Keratinocyte (primary cell): ENCODE measurements around the gene SZT2. TPM values are rescaled to one million over a fixed set of nuclear protein-coding genes. Genes with fewer than 3 reads are reported as not detected.

ENCODE experiments used
- DNase-seq: peaks from one replicate; pipeline ENCODE4 v3.0.0-alpha.2; 2011; ENCODE audit warnings: low read depth, missing footprints, low spot score
- FAIRE-seq: peaks from 2 replicates; lab custom pipeline; 2011; peaks lifted over from hg19 to GRCh38; lab: Jason Lieb, UNC
- H2AFZ ChIP-seq: 2 replicates; pipeline ENCODE4 v1.6.0; 2012; ENCODE audit warnings: low read length, control low read depth, inconsistent platforms; ENCODE audit not compliant: control insufficient read depth
- H3K27ac ChIP-seq: 2 replicates; pipeline ENCODE4 v1.5.1; 2011; ENCODE audit warnings: low read length; ENCODE audit not compliant: control insufficient read depth, insufficient read depth
- H3K27me3 ChIP-seq: 3 replicates; pipeline ENCODE4 v1.6.0; 2011; ENCODE audit warnings: low read length; ENCODE audit not compliant: control insufficient read depth, insufficient read depth; ENCODE audit errors: extremely low read depth
- H3K36me3 ChIP-seq, 2 experiments: 2 replicates in 1 of 2; 3 replicates in 1 of 2; pipeline ENCODE4 v1.5.1; 2011; ENCODE audit warnings: low read length in 2 of 2, mild to moderate bottlenecking in 1 of 2; ENCODE audit not compliant: control insufficient read depth in 2 of 2, insufficient read depth in 2 of 2; ENCODE audit errors: extremely low read depth in 1 of 2
- H3K4me1 ChIP-seq: 3 replicates; pipeline ENCODE4 v1.5.1; 2011; ENCODE audit warnings: low read length; ENCODE audit not compliant: control insufficient read depth, insufficient read depth; ENCODE audit errors: extremely low read depth
- H3K4me2 ChIP-seq: 3 replicates; pipeline ENCODE4 v1.6.0; 2011; ENCODE audit warnings: low read depth, low read length; ENCODE audit not compliant: control insufficient read depth, insufficient read depth; ENCODE audit errors: extremely low read depth
- H3K4me3 ChIP-seq, 3 experiments: fragments of 200-600 bp in 1 of 3; sonication (generic) in 1 of 3; 2 replicates in 2 of 3; 3 replicates in 1 of 3; pipeline ENCODE4 v1.5.1; 2011 to 2016; ENCODE audit warnings: low read length in 3 of 3, mild to moderate bottlenecking in 3 of 3, control low read depth in 2 of 3, inconsistent platforms in 1 of 3, low read depth in 1 of 3, mixed read lengths in 1 of 3, mixed run types in 1 of 3, moderate library complexity in 1 of 3; ENCODE audit not compliant: control insufficient read depth in 2 of 3, insufficient read depth in 2 of 3; ENCODE audit errors: extremely low read depth in 1 of 3
- H3K79me2 ChIP-seq: 2 replicates; pipeline ENCODE4 v1.6.0; 2012; ENCODE audit warnings: low read length; ENCODE audit not compliant: control insufficient read depth, insufficient read depth
- H3K9ac ChIP-seq: 3 replicates; pipeline ENCODE4 v1.6.0; 2011; ENCODE audit warnings: low read length; ENCODE audit not compliant: control insufficient read depth, insufficient read depth; ENCODE audit errors: extremely low read depth
- H3K9me1 ChIP-seq: 3 replicates; pipeline ENCODE4 v1.6.0; 2011; ENCODE audit warnings: low read length; ENCODE audit not compliant: control insufficient read depth, insufficient read depth; ENCODE audit errors: extremely low read depth
- H3K9me3 ChIP-seq: 2 replicates; pipeline ENCODE4 v1.5.1; 2012; ENCODE audit warnings: low read depth, low read length; ENCODE audit not compliant: control insufficient read depth
- H4K20me1 ChIP-seq: 3 replicates; pipeline ENCODE4 v1.6.0; 2011; ENCODE audit warnings: low read length; ENCODE audit not compliant: control insufficient read depth, insufficient read depth; ENCODE audit errors: extremely low read depth
- EZH2 ChIP-seq: IDR thresholded peaks from one replicate; pipeline ENCODE4 v1.6.1; 2012; ENCODE audit warnings: inconsistent platforms, mild to moderate bottlenecking, low read length, moderate library complexity
- dilution Hi-C: fragments of 300-500 bp; cut with MboI; formaldehyde crosslinking; loops from one replicate; pipeline ENCODE4 v1.7.0; 2020; ENCODE audit warnings: low sequenced_read_pairs; ENCODE audit not compliant: extremely low pct_ligation_motif_present
- polyA plus RNA-seq, 5 experiments: library from polyadenylated mRNA; depleted of rRNA in 3 of 5; stranded (reverse) in 3 of 5; stranded (forward) in 1 of 5; unstranded in 1 of 5; fragments of >200 nt; gene quantifications; 1 replicate in 1 of 5; 2 replicates in 3 of 5; 3 replicates in 1 of 5; pipeline versions ENCODE4 v1.2.1 to v1.2.3, GENCODE V29; 2011 to 2012; ENCODE audit warnings: missing spikeins in 2 of 5, low read depth in 1 of 5, low replicate concordance in 1 of 5
- TF ChIP-seq, protein P1 (sequence below), 3 experiments: IDR thresholded peaks in 1 of 3; conservative IDR thresholded peaks in 1 of 3; optimal IDR thresholded peaks in 1 of 3; 2 replicates in 2 of 3; 3 replicates in 1 of 3; pipeline versions ENCODE3 to v1.5.1; 2011; ENCODE audit warnings: low read length in 3 of 3, mild to moderate bottlenecking in 3 of 3, moderate library complexity in 2 of 3, control low read depth in 1 of 3, inconsistent platforms in 1 of 3; ENCODE audit not compliant: insufficient read depth in 2 of 3; ENCODE audit errors: extremely low read depth in 1 of 3

SZT2 gene
- polyA plus RNA-seq, 1 donor (not counting 4 experiments of a cell fraction or from before 2014, with no cell fraction given): 6.1 TPM

DNA sequence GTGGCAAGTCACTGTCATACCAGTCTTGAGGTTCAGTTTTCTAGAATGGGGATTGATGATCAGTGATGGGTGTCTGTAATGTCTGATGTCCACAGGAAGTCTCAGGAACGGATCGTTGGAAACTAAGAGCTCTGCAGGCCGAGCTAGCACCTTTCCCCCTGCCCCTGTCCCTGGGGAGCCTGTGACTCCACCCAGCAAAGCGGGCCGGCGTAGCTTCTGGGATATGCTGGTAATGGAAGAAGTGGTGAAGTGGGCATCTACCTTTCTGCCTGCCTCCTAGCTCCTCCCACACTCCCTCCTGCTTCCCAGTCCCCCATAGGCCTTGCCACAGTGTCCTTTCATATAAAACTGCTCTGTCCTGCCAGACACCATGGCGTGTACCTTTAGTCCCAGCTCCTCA is 50.7 kb downstream of the SZT2 start:
- Histone ChIP-seq H4K20me1 (no peaks in the 10 kb centered on the region), H3K4me2 (no peak overlapping the region), H3K9me3 (no peaks in the 10 kb centered on the region), H3K4me3 (no peak overlapping the region), H3K27ac (no peak overlapping the region), H3K36me3 (peaks cover 27 to 43% of the 10 kb centered on the region in 2 experiments), H3K9me1 (peaks cover 3% of the 10 kb centered on the region), H3K79me2 (no peaks in the 10 kb centered on the region), H3K27me3 (no peaks in the 10 kb centered on the region), H3K9ac (no peak overlapping the region), H3K4me1 (no peaks in the 10 kb centered on the region), H2AFZ (no peak overlapping the region)
- FAIRE-seq (no peak), DNase-seq (no peak)
- TF ChIP-seq, protein P1, sequence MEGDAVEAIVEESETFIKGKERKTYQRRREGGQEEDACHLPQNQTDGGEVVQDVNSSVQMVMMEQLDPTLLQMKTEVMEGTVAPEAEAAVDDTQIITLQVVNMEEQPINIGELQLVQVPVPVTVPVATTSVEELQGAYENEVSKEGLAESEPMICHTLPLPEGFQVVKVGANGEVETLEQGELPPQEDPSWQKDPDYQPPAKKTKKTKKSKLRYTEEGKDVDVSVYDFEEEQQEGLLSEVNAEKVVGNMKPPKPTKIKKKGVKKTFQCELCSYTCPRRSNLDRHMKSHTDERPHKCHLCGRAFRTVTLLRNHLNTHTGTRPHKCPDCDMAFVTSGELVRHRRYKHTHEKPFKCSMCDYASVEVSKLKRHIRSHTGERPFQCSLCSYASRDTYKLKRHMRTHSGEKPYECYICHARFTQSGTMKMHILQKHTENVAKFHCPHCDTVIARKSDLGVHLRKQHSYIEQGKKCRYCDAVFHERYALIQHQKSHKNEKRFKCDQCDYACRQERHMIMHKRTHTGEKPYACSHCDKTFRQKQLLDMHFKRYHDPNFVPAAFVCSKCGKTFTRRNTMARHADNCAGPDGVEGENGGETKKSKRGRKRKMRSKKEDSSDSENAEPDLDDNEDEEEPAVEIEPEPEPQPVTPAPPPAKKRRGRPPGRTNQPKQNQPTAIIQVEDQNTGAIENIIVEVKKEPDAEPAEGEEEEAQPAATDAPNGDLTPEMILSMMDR (optimal IDR thresholded peaks at IDR 0.05 in 1 of 3, IDR thresholded peaks at IDR 0.05 in 1 of 3, conservative IDR thresholded peaks at IDR 0.05 in 1 of 3; ENCODE audit: extremely low read depth in 1 of 3, insufficient read depth in 2 of 3, low read length in 3 of 3): no peak
- TF ChIP-seq EZH2: no peak
- dilution Hi-C loops: no loop called here

DNA sequence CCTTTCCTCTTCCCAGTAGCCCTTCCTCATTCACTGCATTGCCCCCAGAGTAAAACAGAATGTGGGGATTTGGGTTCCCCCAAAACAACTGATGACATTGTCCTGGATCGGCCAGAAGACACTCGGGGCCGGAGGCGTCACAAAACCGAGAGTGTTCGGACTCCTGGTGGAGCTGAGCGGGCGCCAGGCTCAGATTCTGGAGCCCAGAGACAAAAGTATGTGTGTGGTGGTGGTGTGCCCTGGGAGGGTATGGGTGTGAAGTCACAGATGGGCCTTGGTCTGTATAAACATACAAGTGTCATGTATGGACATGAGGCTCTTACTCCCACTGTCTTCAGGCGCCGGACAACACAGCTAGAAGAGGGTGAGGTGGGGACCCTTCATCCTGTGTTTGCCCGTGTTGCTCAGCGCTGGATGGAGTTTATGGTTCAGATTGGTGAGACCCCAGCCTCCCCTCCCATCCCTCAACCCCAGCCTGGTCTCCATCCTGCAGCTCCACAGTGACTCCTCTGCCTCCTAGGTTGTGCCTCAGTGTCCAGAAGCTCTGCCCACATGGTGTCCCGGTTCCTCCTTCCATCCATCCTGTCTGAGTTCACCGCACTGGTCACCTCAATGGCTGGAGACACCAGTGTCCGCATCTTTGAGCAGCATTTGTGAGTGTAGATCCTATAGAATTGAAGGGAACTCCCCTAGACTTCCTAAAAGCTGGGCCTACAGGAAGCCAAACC is 51.6 kb downstream of the SZT2 start:
- H3K4me3 ChIP-seq: no peak overlapping the region
- dilution Hi-C loops: no loop called here
- H2AFZ ChIP-seq: no peak overlapping the region
- peaks cover 36 to 47% of the 10 kb centered on the region in 2 experiments for H3K36me3 ChIP-seq
- H3K4me2 ChIP-seq: no peak overlapping the region
- no peak overlapping the region for H3K9ac ChIP-seq
- no peaks in the 10 kb centered on the region for H3K79me2 ChIP-seq
- H3K4me1 ChIP-seq: no peaks in the 10 kb centered on the region
- H3K27me3 ChIP-seq: no peaks in the 10 kb centered on the region
- TF ChIP-seq EZH2: no peak
- DNase-seq: no peak
- FAIRE-seq: no peak
- H3K9me1 ChIP-seq: peaks cover 3% of the 10 kb centered on the region
- H3K9me3 ChIP-seq: no peaks in the 10 kb centered on the region
- no peak overlapping the region for H3K27ac ChIP-seq
- no peaks in the 10 kb centered on the region for H4K20me1 ChIP-seq
